GM12801 (cell line): ENCODE measurements around the gene CDK14.

Source experiments
- CTCF ChIP-seq: IDR thresholded peaks from one replicate; pipeline ENCODE4 v1.5.1; 2011; ENCODE audit warnings: control low read depth; ENCODE audit not compliant: insufficient read length; ENCODE audit errors: extremely low read depth

The CDK14 gene

GRCh38 chr7:90892213-90892612, 296.1 kb downstream of the CDK14 start:
- TF ChIP-seq CTCF: no peak

GRCh38 chr7:90894122-90894521, 298.0 kb downstream of the CDK14 start:
- no peak for TF ChIP-seq CTCF

DNA sequence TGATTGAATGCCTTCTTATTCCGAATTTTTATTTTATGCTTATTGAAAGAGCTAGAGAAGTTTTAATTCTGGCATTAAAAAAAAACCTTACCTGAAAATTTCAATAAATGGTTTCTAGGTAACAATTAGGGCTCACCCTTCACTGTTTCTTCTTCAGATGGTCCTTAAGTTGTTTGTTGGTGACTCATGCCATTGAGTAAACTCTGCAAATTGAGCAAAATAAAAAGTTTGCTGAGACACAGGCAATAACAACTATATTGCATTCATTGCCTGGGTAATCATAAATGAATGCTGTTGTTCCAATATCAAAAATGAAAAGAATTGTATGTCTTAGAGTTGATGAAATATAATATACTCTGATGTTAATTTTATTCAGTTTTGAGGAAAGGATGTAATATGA, 300.3 kb downstream of the CDK14 start:
- TF ChIP-seq CTCF: no peak

- TF ChIP-seq CTCF: no peak
Measured at GRCh38 chr7:90897961-90898469, 301.9 kb downstream of the CDK14 start.

DNA sequence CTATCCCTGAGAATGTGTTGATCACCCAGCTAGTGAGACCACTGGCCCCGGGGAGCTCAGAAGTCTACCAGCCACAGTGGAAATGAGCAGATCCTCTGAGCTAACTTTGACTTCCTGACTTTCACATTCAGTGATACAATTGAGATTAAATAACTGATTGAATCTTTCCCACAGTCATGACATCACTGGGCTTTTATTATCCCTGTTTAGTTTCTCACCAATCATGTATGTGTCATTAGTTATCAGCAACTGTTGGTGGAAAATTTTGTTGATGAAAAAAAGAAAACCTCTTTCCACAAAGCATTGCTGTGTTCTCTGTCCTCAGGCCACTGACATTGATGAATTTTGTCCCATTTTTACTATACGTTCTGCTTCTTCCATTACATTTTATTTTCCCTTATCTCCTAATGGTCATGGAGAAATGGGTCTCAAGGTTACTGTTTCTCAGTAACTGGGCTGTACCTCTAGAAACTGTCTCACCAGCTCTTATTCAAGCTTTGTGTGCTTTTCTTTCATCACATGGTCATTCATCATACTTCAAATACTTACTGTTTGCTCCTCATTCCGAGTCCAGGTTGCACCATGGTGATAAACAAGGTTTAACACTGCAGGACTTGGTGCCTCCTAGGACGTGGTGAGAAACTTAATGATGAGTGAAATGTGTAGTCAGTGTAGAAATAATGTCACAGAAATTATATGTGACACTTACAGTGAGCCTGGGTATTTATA, 304.7 kb downstream of the CDK14 start:
- no peak for TF ChIP-seq CTCF

GRCh38 chr7:90903841-90904240, 307.7 kb downstream of the CDK14 start:
- TF ChIP-seq CTCF: no peak

DNA sequence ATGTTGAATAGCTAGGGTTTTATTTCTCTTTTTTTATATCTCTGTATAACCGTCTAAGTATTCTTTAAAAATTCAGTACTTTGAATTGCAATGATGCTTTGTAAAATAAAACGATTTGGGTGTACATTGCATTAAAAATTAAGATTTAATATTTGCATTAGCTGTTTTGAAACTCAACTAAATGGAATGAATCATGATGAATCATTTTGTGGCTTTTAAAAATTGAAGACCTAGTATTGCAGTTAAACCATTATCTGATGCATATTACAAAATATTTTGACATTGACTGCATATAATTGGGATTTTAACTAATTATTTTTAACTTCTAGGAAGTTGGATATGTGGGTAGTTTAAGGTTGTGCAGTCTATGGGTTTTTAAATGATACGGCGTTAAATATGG, 314.0 kb downstream of the CDK14 start:
- no peak for TF ChIP-seq CTCF
